ENCODE results near the gene CALM3.

DNA sequence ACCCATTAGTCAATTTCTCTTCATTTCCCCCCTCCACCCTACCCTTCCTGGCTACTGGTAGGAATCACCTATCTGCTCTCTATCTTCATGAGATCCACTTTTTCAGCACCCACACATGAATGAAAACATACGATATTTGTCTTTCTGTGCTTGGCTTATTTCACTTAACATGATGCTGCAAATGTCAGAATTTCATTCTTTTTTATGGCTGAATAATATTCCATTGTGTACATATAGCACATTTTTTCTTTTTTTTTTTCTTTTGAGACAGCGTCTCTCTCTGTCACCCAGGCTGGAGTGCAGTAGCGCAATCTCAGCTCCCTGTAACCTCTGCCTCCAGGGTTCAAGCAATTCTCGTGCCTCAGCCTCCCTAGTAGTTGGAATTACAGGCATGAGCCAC is 9.9 kb upstream of the CALM3 start:
- no peak for TF ChIP-seq POLR2AphosphoS5 (IDR thresholded peaks at IDR 0.05; ENCODE audit: low read depth, low read length)
- TF ChIP-seq, protein P1, sequence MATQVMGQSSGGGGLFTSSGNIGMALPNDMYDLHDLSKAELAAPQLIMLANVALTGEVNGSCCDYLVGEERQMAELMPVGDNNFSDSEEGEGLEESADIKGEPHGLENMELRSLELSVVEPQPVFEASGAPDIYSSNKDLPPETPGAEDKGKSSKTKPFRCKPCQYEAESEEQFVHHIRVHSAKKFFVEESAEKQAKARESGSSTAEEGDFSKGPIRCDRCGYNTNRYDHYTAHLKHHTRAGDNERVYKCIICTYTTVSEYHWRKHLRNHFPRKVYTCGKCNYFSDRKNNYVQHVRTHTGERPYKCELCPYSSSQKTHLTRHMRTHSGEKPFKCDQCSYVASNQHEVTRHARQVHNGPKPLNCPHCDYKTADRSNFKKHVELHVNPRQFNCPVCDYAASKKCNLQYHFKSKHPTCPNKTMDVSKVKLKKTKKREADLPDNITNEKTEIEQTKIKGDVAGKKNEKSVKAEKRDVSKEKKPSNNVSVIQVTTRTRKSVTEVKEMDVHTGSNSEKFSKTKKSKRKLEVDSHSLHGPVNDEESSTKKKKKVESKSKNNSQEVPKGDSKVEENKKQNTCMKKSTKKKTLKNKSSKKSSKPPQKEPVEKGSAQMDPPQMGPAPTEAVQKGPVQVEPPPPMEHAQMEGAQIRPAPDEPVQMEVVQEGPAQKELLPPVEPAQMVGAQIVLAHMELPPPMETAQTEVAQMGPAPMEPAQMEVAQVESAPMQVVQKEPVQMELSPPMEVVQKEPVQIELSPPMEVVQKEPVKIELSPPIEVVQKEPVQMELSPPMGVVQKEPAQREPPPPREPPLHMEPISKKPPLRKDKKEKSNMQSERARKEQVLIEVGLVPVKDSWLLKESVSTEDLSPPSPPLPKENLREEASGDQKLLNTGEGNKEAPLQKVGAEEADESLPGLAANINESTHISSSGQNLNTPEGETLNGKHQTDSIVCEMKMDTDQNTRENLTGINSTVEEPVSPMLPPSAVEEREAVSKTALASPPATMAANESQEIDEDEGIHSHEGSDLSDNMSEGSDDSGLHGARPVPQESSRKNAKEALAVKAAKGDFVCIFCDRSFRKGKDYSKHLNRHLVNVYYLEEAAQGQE (IDR thresholded peaks at IDR 0.05; ENCODE audit: insufficient read depth in 1 of 2, low read depth in 2 of 2, low read length in 2 of 2): no peak

Data from PFSK-1 (cell line).